HL-60 (cell line): ENCODE data around the gene KRTAP1-5.

ENCODE experiments used
- CTCF ChIP-seq: IDR thresholded peaks from one replicate; pipeline ENCODE4 v1.5.1; 2011; ENCODE audit warnings: low read length, control low read depth, inconsistent platforms; ENCODE audit not compliant: insufficient read depth
- POLR2AphosphoS5 ChIP-seq: IDR thresholded peaks from 2 replicates; pipeline ENCODE4 v1.6.1; 2012; ENCODE audit warnings: low read depth
- SPI1 ChIP-seq: IDR thresholded peaks from 2 replicates; pipeline ENCODE4 v1.6.1; 2012; ENCODE audit warnings: low read depth, mild to moderate bottlenecking, borderline replicate concordance

- no peak for TF ChIP-seq CTCF
- TF ChIP-seq POLR2AphosphoS5 = no peak
- TF ChIP-seq SPI1 = no peak
These were observed 46.7 kb upstream of the KRTAP1-5 start for GRCh38 chr17:41073676-41074075.
